DMS79 treated with DMSO at 0.1 percent for 48 hours (cell line): ENCODE data around the gene CHCHD3.
A peak's percentile ranks its signal among the peaks of the same experiment; 100 is the strongest.

Experiments
- DNase-seq: peaks from one replicate; lab custom pipeline; 2025; lab: John Stamatoyannopoulos, UW

The CHCHD3 gene

DNA sequence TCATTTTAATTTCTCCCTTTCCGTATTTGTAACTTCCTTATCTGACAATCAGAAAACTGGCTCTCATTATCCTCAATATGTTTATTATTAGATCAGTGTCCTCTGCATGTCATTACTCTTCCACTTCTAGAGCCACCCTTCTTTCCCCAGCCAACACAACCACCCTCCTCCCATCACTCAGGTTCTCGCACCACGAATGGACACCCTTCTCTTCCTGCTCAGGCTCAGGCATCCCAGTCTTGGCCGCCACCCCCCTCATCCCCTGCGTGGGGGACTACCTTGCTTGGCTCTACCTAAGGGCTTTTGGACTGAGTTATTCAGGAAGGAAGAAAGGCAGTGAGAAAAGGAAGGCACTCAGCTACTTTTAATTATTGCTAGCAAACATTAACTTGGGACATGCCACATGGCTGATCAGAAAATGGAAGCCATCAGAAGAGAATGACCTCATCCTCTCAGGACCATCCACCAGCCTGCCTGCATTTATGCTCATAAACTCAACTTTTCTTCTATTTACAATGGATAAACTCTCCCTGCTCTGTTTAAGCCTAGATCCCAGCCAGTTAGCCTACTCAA lies 305.8 kb downstream of the CHCHD3 start:
- no peak for DNase-seq

DNA sequence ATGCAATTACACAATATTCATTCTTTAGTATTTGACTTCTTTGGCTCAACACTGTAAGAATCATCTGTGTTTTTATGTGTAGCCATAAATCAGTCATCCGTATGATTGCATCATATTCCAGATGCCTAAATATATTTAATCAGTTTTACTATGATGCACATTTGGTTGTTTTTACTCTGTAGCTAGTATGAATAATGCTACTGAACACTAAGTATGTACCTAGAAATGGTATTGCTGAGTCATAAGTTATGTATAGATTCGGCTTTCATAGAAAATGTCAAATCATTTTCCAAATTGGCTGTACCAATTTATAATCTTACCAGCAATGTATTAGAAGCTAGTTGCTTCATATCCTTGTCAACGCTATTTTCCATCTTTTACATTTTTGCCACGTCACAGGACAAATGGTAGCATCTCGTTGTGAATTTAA lies 308.3 kb downstream of the CHCHD3 start:
- no peak for DNase-seq

- DNase-seq: no peak
Measured at GRCh38 chr7:132771301-132771730, 310.6 kb downstream of the CHCHD3 start.

DNA sequence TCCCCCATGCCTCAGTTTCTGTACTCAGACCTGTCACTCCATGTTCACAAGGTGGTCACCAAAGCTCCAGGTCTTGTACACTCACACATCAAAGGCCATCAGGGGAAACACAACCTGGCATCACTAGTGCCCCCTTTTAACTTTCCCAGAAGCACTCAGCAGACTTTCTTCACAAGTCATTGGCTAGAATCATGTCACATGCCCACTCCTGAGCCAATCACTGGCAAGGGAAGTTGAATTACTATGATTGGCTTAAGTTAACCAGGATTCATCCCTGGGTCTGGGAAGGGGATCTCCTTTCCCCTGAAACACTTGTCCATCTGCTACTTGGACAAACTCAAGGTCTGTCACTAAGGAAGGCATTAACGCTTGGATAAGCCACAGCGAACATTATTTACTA lies 311.8 kb downstream of the CHCHD3 start:
- DNase-seq: no peak

DNA sequence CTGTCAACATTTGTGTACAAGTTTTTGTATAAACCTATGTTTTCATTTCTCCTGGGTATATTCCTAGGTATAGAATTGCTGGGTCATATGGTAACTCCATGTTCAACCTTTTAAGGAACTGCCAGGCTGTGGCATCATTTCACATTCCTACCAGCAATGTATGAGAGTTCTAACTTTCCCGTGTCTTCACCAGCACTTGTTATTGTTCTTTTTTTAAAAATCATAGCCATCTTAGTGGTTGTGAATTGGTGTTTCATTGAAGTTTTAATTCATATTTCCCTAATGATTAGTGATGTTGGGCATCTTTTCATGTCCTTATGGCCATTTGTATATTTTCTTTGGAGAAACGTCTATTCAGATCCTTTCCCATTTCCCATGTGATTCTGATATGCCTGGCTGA lies 312.6 kb downstream of the CHCHD3 start:
- no peak for DNase-seq

- DNase-seq: no peak
Measured at GRCh38 chr7:132768099-132768498, 313.8 kb downstream of the CHCHD3 start.

DNA sequence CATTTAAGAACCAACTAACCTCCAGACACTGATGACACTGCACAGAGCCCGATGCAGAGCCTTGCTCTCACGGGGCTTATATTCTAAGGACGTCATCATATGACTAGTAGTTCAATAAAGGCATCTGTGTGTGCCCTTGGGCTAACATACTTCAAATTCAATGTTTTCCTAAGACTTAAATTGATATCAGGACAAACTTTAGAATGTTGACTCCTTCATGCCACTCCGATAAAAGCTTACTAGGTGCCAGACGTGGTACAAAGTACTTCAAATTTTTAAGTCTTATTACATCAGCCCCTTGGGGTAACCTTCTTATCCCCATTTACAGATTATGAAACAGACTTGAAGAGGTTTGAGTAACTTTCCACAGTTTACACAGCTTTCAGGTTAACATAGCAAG lies 314.5 kb downstream of the CHCHD3 start:
- no peak for DNase-seq

DNA sequence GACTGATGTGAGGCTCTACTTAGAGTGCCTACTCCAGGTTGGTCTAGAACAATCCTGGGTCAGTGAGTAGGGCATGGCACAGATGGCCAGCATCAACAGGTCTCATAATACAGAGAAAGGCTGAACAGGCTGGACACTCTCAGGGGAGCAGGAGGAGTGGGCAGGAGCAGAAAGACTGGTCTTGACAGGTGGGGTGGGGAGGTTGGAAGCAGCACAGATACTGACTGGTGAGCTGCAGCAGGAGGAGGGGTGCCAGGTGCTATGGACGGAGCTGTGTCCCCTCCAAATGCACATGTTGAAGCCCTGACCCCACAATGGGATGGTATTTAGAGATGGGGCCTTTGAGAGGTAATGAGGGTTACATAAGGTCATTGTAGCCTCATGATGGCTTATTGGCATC lies 315.2 kb downstream of the CHCHD3 start:
- no peak for DNase-seq

- DNase-seq: no peak
Measured at GRCh38 chr7:132765861-132766260, 316.0 kb downstream of the CHCHD3 start.

DNA sequence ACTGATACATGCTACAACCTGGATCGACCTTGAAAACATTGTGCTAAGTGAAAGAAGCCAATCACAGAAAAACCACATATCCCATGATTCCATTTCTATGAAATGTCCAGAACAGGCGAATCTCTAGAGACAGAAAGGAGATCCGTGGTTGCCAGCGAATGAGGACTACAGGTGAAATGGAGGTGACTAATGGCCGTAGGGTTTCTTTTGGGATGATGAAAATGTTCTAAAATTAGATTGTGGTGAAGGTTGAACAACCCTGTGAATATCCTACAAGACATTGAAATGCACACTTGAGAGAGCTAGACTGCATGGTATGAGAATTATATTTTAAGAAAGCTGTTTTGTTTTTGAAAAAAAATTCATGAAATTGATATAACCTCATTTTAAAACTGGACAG lies 317.1 kb downstream of the CHCHD3 start:
- DNase-seq: no peak

- no peak for DNase-seq
Measured at GRCh38 chr7:132760866-132761265, 321.0 kb downstream of the CHCHD3 start.

DNA sequence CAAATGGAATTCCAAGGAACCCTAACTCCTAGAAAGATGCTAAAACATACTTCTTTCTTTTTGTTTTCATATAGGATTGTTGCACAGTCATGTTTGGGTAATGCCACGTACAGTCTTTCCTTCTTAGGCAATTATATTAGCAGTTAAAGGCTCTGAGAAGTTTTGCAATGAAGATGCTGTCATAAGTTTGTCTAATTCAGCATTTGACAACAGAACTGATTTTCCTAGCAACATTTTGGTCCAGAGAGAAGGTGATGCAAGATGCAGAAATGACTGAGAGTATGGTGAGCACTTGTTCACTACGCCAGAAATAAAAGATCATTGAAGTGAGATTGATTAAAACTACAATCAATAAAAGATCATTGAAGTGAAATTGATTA lies 321.7 kb downstream of the CHCHD3 start:
- DNase-seq: no peak

GRCh38 chr7:132759482-132760243 lies 322.2 kb downstream of the CHCHD3 start:
- DNase-seq: no peak

GRCh38 chr7:132758986-132759385 lies 322.9 kb downstream of the CHCHD3 start:
- DNase-seq: no peak

DNA sequence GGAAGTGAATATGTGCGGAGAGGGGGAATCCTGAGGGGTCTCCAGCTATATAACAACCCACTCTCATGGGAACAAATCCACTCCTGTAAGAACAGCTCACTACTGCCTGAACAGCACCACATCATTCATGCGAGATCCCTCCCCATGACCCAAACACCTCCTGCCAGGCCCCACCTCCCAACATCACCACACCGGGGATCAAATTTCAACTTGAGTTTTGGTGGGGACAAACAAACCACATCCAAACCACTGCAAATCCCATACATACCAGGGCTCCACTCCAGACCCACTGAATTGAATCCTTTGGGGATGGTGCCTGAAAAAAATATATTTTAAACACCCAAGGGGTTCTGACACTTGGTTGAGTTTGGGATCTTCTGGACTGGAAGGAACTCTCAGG lies 324.1 kb downstream of the CHCHD3 start:
- no peak for DNase-seq

- DNase-seq: peak; percentile 72
Measured at GRCh38 chr7:132756484-132756990, 325.4 kb downstream of the CHCHD3 start.

DNA sequence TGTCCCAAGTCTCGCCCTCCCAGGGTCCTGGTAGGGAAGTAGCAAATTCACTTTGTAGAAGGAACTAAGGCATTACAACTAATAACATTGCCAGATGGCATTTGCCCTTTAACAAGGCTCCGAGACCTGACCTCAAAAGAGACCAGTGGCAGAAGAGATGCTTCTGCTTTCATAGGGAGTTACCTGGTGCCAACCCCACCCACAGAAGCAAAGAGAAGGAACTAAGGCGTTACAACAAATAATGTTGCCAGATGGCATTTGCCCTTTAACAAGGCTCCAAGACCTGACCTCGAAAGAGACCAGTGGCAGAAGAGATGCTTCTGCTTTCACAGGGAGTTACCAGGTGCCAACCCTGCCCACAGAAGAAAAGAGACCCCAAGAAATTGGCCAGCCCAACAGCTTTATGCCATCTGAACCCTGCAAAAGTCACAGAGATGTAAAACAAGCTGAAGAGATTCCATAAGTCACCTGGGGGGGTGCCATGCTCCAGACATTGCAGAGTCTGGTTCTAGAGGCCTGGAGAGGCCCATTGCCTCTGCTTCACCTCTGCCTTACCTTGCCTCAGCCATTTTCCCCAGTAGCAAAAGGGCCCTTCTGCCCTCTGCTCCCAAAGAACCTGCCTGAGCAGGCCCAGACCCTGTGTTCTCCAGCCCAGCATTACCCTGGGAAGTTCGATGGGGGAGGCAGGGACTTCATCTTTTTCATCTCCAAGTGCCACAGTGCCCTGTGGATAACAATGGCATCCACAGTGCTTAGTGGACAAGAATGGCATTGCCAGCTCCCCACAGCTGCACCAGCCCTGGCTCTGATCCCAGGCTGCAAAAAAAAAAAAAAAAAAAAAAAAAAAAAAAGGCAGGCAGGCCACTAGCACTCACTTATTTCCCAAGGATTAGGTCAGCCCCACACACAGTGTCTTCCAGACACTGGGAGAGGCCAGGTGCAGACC lies 326.1 kb downstream of the CHCHD3 start:
- DNase-seq: peak; percentile 62

GRCh38 chr7:132752431-132752830 lies 329.5 kb downstream of the CHCHD3 start:
- DNase-seq: no peak

GRCh38 chr7:132751244-132751647 lies 330.6 kb downstream of the CHCHD3 start:
- DNase-seq: no peak

DNA sequence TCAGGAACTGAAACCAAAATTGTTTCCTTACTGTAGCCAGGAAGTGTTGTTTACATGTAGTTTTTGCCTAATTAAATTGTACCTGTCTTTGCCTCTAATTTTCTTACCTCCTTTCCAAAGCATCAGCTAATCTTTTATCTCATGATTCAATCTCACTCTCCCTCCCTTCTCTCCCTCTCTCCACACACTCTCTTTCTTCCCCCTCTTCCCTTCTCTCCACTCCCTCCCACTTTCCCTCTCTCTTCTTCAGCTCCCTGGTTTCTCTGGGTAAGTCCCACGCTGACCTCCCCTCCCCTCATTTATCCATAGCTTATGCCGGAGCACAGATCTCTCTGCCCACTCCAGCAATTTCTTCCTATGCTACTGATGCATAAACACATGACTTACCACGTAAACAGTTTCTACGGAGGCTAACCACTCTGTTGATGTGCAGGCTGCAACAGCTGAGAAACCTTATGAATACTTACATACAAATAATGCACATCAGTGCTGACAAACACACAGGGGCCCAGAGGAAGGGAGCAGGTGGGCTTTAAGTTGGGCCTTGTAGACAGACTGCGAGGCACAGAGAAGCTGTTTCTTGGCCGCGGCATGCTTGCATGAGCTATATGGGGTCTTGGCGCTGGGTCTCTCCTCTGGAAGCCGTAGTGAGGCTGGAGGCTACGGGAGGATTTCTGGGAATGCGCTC lies 331.2 kb downstream of the CHCHD3 start:
- no peak for DNase-seq

GRCh38 chr7:132750096-132750495 lies 331.8 kb downstream of the CHCHD3 start:
- DNase-seq: no peak

- no peak for DNase-seq
Measured at GRCh38 chr7:132745510-132745909, 336.4 kb downstream of the CHCHD3 start.
